Brain microvascular endothelial cell (primary cell): ENCODE data around the gene BMERB1.
A peak's percentile ranks its signal among the peaks of the same experiment; 100 is the strongest.
"Not testable (repeated sequence)": the region's sequence is repeated elsewhere in the genome, so short reads cannot be mapped to it uniquely, and the experiment has no call there.

ENCODE experiments used
- DNase-seq: peaks from one replicate; pipeline ENCODE4 v3.0.0-alpha.2; 2020
- H3K27ac ChIP-seq: fragments of 250-450 bp; sonication (Bioruptor Pico); 2 replicates; pipeline ENCODE4 v1.5.1; 2020; ENCODE audit warnings: mild to moderate bottlenecking, moderate library complexity
- H3K27me3 ChIP-seq: fragments of 250-450 bp; sonication (Bioruptor Pico); replicated peaks from 2 replicates; pipeline ENCODE4 v1.5.1; 2020; ENCODE audit warnings: mild to moderate bottlenecking
- H3K36me3 ChIP-seq: fragments of 250-450 bp; sonication (Bioruptor Pico); replicated peaks from 2 replicates; pipeline ENCODE4 v1.5.1; 2020; ENCODE audit warnings: mild to moderate bottlenecking
- H3K4me3 ChIP-seq: 2 replicates; pipeline ENCODE4 v1.5.1; 2011; ENCODE audit warnings: low read depth, mild to moderate bottlenecking, control low read depth, low read length, moderate library complexity
- CTCF ChIP-seq: IDR thresholded peaks from 2 replicates; pipeline ENCODE4 v1.5.1; 2011; ENCODE audit warnings: low read depth, mild to moderate bottlenecking, moderate library complexity, low read length, control low read depth, inconsistent platforms; ENCODE audit errors: missing control alignments
- in situ Hi-C: cut with HindIII; loops from 2 replicates; pipeline ENCODE4 v1.10.0; 2017; ENCODE audit warnings: low sequenced_read_pairs, low pct_ligation_motif_present

The BMERB1 gene

GRCh38 chr16:15545544-15545943 is 111.2 kb downstream of the BMERB1 start:
- no peak for DNase-seq
- Histone ChIP-seq H3K4me3 (no peak overlapping the region), H3K27me3 (no peaks in the 10 kb centered on the region), H3K27ac (no peak overlapping the region), H3K36me3 (no peaks in the 10 kb centered on the region)
- in situ Hi-C loops, result no loop called here
- no peak for TF ChIP-seq CTCF

- H3K36me3 ChIP-seq, H3K4me3 ChIP-seq, H3K27me3 ChIP-seq, H3K27ac ChIP-seq, in situ Hi-C loops, DNase-seq: not testable (repeated sequence)
These were observed 112.8 kb downstream of the BMERB1 start for GRCh38 chr16:15547072-15547767.

GRCh38 chr16:15547768-15548096 is 113.3 kb downstream of the BMERB1 start:
- no peak overlapping the region for H3K4me3 ChIP-seq
- H3K27me3 ChIP-seq, result no peaks in the 10 kb centered on the region
- H3K36me3 ChIP-seq, result no peaks in the 10 kb centered on the region
- H3K27ac ChIP-seq, result no peak overlapping the region
- in situ Hi-C loops, result no loop called here
- TF ChIP-seq CTCF, result no peak
- DNase-seq, result no peak

- DNase-seq, result peak; percentile 18
- Histone ChIP-seq H3K27me3 (no peaks in the 10 kb centered on the region), H3K4me3 (no peak overlapping the region), H3K36me3 (no peaks in the 10 kb centered on the region), H3K27ac (no peak overlapping the region)
- in situ Hi-C loops, result no loop called here
- no peak for TF ChIP-seq CTCF
These were observed 114.1 kb downstream of the BMERB1 start for GRCh38 chr16:15548482-15548891.

GRCh38 chr16:15552507-15552906 is 118.1 kb downstream of the BMERB1 start:
- no peak overlapping the region for H3K27ac ChIP-seq
- TF ChIP-seq CTCF, result no peak
- H3K27me3 ChIP-seq, result no peaks in the 10 kb centered on the region
- H3K36me3 ChIP-seq, result no peaks in the 10 kb centered on the region
- no peak overlapping the region for H3K4me3 ChIP-seq
- no peak for DNase-seq
- in situ Hi-C loops, result no loop called here

GRCh38 chr16:15553313-15554088 is 119.1 kb downstream of the BMERB1 start:
- H3K36me3 ChIP-seq, result no peaks in the 10 kb centered on the region
- no peak for DNase-seq
- H3K4me3 ChIP-seq, result no peak overlapping the region
- H3K27ac ChIP-seq, result no peak overlapping the region
- no peak for TF ChIP-seq CTCF
- in situ Hi-C loops, result no loop called here
- no peaks in the 10 kb centered on the region for H3K27me3 ChIP-seq
